ENCODE data around the gene AHR.

- no peak for TF ChIP-seq CTCF (IDR thresholded peaks at IDR 0.05 in 8 of 11, conservative IDR thresholded peaks at IDR 0.05 in 3 of 11)
- TF ChIP-seq POLR2A (IDR thresholded peaks at IDR 0.05): no peak
Observed at GRCh38 chr7:17307969-17308648, 9.7 kb downstream of the AHR start.
